AG04450 (cell line): ENCODE results near the gene FAAP20. TPM values are rescaled to one million over a fixed set of nuclear protein-coding genes. Genes with fewer than 3 reads are reported as not detected.

ENCODE experiments used
- CTCF ChIA-PET: fragments of 300-600, 350-600 bp; formaldehyde crosslinking; extraction: SDS; loops from one replicate; lab custom pipeline; 2022; ENCODE audit warnings: antibody characterized with exemption, inconsistent platforms; lab: Charles Lee
- POLR2A ChIA-PET: fragments of 350-600 bp; formaldehyde crosslinking; extraction: SDS; loops from one replicate; lab custom pipeline; 2021; ENCODE audit warnings: antibody characterized with exemption, inconsistent platforms; lab: Yijun Ruan, JAX
- DNase-seq: peaks from one replicate; pipeline ENCODE4 v3.0.0-alpha.2; 2011; ENCODE audit warnings: low read depth, low spot score
- H3K27ac ChIP-seq: one replicate; pipeline ENCODE4 v1.5.1; 2012; ENCODE audit warnings: low read depth, low read length, control low read depth
- H3K27me3 ChIP-seq: one replicate; pipeline ENCODE4 v1.6.0; 2012; ENCODE audit warnings: low read length; ENCODE audit not compliant: control insufficient read depth, insufficient read depth
- H3K4me3 ChIP-seq: 2 replicates; pipeline ENCODE4 v1.5.1; 2011; ENCODE audit warnings: mild to moderate bottlenecking, low read depth, low read length, control low read depth
- H3K9me3 ChIP-seq: 2 replicates; pipeline ENCODE4 v1.5.1; 2012; ENCODE audit warnings: low read length; ENCODE audit not compliant: control insufficient read depth, insufficient read depth
- CTCF ChIP-seq: IDR thresholded peaks from 2 replicates; pipeline ENCODE4 v1.5.1; 2011; ENCODE audit warnings: low read depth, low read length, control low read depth, inconsistent platforms
- polyA plus RNA-seq: library from polyadenylated mRNA; depleted of rRNA; stranded (reverse); fragments of >200 nt; gene quantifications from 2 replicates; pipeline ENCODE4 v1.2.3, GENCODE V29; 2011

FAAP20 gene
- polyA plus RNA-seq, 1 experiment = 9.7 TPM

DNA sequence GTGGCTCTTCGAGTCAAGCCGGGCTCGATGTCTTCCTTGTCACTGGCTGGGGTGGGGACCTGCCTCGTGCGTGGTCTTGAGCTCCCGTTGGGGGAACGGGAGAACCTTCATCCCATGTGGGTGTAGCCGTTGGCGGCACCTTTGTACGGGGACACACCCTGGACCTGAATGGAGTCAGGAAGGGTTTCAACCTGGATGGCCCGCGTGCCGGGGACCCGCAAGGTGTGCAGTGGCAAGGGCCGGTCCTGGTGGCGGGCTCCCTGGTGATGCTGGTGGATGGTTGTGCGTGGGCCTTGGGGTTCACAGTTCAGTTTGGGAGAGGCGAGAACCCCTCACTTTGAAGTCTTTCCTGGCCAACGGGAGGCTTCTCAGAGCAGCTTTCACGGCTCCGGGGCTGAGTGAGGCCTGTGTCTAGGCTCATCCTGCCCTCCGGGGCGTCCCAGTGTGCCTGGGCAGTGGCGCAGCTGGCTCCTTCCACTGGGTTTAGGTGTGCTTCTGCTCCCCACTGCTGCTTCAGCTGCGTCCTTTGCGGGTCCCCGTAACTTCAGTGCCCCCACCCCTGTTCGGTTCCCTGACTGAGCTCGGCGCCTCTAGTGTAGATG is 44.9 kb upstream of the FAAP20 start:
- TF ChIP-seq CTCF = no peak
- no peak overlapping the region for H3K4me3 ChIP-seq
- ChIA-PET POLR2A (interaction anchor here (1.3 kb wide), 1 partner anchor 12 kb away, joined by 4 read pairs; no protein-coding TSS in a partner anchor), CTCF (interaction anchor here (1.0 to 1.8 kb wide), 3 partner anchors 45 to 143 kb away, joined by 4 read pairs; partner anchors contain the start of gene FAAP20)
- no peak for DNase-seq
- H3K27me3 ChIP-seq = no peaks in the 10 kb centered on the region
- no peak overlapping the region for H3K27ac ChIP-seq
- H3K9me3 ChIP-seq = no peaks in the 10 kb centered on the region; the same call in 1 of the 2 replicates

- POLR2A ChIA-PET = interaction anchor here (1.3 kb wide), 1 partner anchor 11 kb away, joined by 4 read pairs; no protein-coding TSS in a partner anchor
- CTCF ChIA-PET = interaction anchor here (1.0 to 1.8 kb wide), 3 partner anchors 44 to 143 kb away, joined by 4 read pairs; partner anchors contain the start of gene FAAP20
Observed at GRCh38 chr1:2239013-2239370, 44.4 kb upstream of the FAAP20 start.

DNA sequence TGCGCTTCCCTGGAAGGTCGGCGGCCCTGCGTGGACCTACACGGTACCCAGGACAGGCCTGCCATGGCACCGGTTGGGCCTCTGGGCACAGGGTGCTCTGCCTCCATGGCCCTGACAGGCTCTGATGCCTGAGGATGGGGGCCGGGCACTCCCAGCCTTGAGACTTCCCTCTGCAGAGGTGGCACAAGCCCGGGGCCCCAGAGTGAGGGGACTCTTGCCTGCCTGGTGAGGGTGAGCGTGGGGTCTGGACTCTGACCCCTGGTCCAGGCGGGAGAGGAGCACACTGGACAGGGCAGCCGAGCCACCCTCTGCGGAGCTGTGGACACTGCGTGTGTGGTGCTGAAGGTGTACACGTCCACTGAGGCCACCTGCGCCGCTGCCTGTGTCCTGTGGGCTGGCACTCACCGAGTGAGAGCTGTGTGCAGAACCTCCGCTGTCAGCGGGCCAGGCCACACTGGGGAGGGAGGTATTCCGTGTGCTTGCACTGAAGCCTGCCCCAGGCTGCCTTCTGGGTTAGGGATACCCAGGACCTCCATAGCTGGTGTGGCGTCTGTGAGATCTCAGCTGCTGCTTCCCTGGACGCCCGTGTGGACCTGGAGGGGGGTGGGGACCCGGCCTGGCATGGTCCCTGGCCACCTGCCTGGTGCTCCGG is 43.9 kb upstream of the FAAP20 start:
- POLR2A ChIA-PET = interaction anchor here (1.3 kb wide), 1 partner anchor 11 kb away, joined by 4 read pairs; no protein-coding TSS in a partner anchor
- Histone ChIP-seq H3K27ac (no peak overlapping the region), H3K9me3 (no peaks in the 10 kb centered on the region; the same call in 1 of the 2 replicates), H3K4me3 (no peak overlapping the region), H3K27me3 (no peaks in the 10 kb centered on the region)
- DNase-seq = no peak
- TF ChIP-seq CTCF = no peak
- CTCF ChIA-PET = interaction anchor here (1.0 to 1.8 kb wide), 3 partner anchors 44 to 144 kb away, joined by 4 read pairs; partner anchors contain the start of gene FAAP20

More at GRCh38 chr1:2239013-2239370, 44.4 kb upstream of the FAAP20 start:
- no peak overlapping the region for H3K27ac ChIP-seq
- no peak overlapping the region for H3K4me3 ChIP-seq
- no peaks in the 10 kb centered on the region for H3K27me3 ChIP-seq
- DNase-seq = no peak
- TF ChIP-seq CTCF = no peak
- H3K9me3 ChIP-seq = no peaks in the 10 kb centered on the region; the same call in 1 of the 2 replicates

DNA sequence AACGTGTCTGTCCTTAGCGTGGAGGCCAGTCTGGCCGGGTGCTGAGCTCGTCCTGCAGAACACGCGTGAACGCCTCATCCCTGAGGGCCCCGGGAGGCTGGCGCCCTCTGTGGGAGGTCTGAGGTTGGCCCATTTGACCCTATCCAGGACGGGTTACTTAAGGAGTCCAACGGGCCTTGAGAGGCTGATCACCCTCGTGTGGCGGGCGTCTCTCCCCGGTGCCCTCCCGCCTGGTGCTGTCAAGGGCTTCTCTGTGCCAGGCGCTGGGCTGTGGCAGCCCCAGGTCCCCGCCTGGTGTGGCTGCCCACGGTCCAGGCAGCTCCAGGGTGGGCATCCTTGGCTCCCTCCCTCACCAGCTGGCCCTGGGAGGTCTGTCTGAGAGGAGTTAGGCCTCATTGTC is 43.2 kb upstream of the FAAP20 start:
- Histone ChIP-seq H3K27me3 (no peaks in the 10 kb centered on the region), H3K4me3 (no peak overlapping the region), H3K9me3 (no peaks in the 10 kb centered on the region; the same call in 1 of the 2 replicates), H3K27ac (no peak overlapping the region)
- no peak for DNase-seq
- POLR2A ChIA-PET = no interaction called here
- CTCF ChIA-PET = no interaction called here
- no peak for TF ChIP-seq CTCF
